Bronchial epithelial cell (primary cell): ENCODE measurements around the gene TCTA. TPM values are rescaled to one million over a fixed set of nuclear protein-coding genes. Genes with fewer than 3 reads are reported as not detected.
"Not testable (repeated sequence)": the region's sequence is repeated elsewhere in the genome, so short reads cannot be mapped to it uniquely, and the experiment has no call there.

Experiments used
- DNase-seq: peaks from one replicate; pipeline ENCODE4 v3.0.0-alpha.2; 2010; ENCODE audit warnings: low read depth
- FAIRE-seq: peaks from 2 replicates; lab custom pipeline; 2011; peaks lifted over from hg19 to GRCh38; lab: Jason Lieb, UNC
- H3K27me3 ChIP-seq: 2 replicates; pipeline ENCODE4 v1.5.1; 2011; ENCODE audit warnings: low read length; ENCODE audit not compliant: control insufficient read depth, insufficient read depth
- H3K36me3 ChIP-seq: 2 replicates; pipeline ENCODE4 v1.5.1; 2011; ENCODE audit warnings: low read length; ENCODE audit not compliant: control insufficient read depth, insufficient read depth
- H3K4me3 ChIP-seq: 2 replicates; pipeline ENCODE4 v1.5.1; 2011; ENCODE audit warnings: mild to moderate bottlenecking, low read depth, low read length, control low read depth
- CTCF ChIP-seq: IDR thresholded peaks from 2 replicates; pipeline ENCODE4 v1.5.1; 2011; ENCODE audit warnings: mild to moderate bottlenecking, moderate library complexity, low read length, control low read depth, inconsistent platforms; ENCODE audit not compliant: insufficient read depth, severe bottlenecking
- total RNA-seq: library from RNA; depleted of rRNA; stranded (reverse); fragments of >200 nt; gene quantifications from 2 replicates; pipeline ENCODE4 v1.2.1, GENCODE V29; 2014

Gene TCTA
- total RNA-seq, 1 donor from 2014 or later = 4.5 TPM

- no peak for FAIRE-seq
- Histone ChIP-seq H3K4me3 (no peak overlapping the region), H3K27me3 (no peaks in the 10 kb centered on the region), H3K36me3 (peaks cover 2% of the 10 kb centered on the region)
- TF ChIP-seq CTCF = no peak
- no peak for DNase-seq
Measured at GRCh38 chr3:49389297-49389696, 22.9 kb upstream of the TCTA start.

- H3K27me3 ChIP-seq, DNase-seq, H3K4me3 ChIP-seq, FAIRE-seq, H3K36me3 ChIP-seq: not testable (repeated sequence)
Measured at GRCh38 chr3:49391310-49391709, 20.9 kb upstream of the TCTA start.

GRCh38 chr3:49397470-49397869 is 14.8 kb upstream of the TCTA start:
- no peak overlapping the region for H3K4me3 ChIP-seq
- DNase-seq (no peak), FAIRE-seq (no peak)
- no peaks in the 10 kb centered on the region for H3K27me3 ChIP-seq
- peaks cover 5% of the 10 kb centered on the region for H3K36me3 ChIP-seq
- TF ChIP-seq CTCF = no peak

GRCh38 chr3:49399461-49399860 is 12.8 kb upstream of the TCTA start:
- H3K36me3 ChIP-seq = peaks cover 8% of the 10 kb centered on the region
- TF ChIP-seq CTCF = no peak
- H3K4me3 ChIP-seq = no peak overlapping the region
- H3K27me3 ChIP-seq = no peaks in the 10 kb centered on the region
- DNase-seq (no peak), FAIRE-seq (no peak)

- no peak for FAIRE-seq
- no peak for TF ChIP-seq CTCF
Measured at GRCh38 chr3:49401766-49402165, 10.5 kb upstream of the TCTA start.

GRCh38 chr3:49403891-49404290 is 8.3 kb upstream of the TCTA start:
- no peaks in the 10 kb centered on the region for H3K27me3 ChIP-seq
- peaks cover 3% of the 10 kb centered on the region for H3K36me3 ChIP-seq
- no peak overlapping the region for H3K4me3 ChIP-seq
- DNase-seq (no peak), FAIRE-seq (no peak)
- TF ChIP-seq CTCF = no peak

More at GRCh38 chr3:49401766-49402165, 10.5 kb upstream of the TCTA start:
- peaks cover 4% of the 10 kb centered on the region for H3K36me3 ChIP-seq
- no peak overlapping the region for H3K4me3 ChIP-seq
- H3K27me3 ChIP-seq = no peaks in the 10 kb centered on the region
- no peak for DNase-seq

- not testable (repeated sequence) for H3K36me3 ChIP-seq, H3K4me3 ChIP-seq, DNase-seq, H3K27me3 ChIP-seq, FAIRE-seq
Measured at GRCh38 chr3:49405570-49405969, 6.7 kb upstream of the TCTA start.
